ENCODE results near the gene NSDHL.

- TF ChIP-seq CTCF (conservative IDR thresholded peaks at IDR 0.05; ENCODE audit: low read length): no peak
- no peak for TF ChIP-seq EZH2phosphoT487 (IDR thresholded peaks at IDR 0.05; ENCODE audit: borderline replicate concordance, low read depth, low read length)
Measured at GRCh38 chrX:152912641-152913040, 81.8 kb downstream of the NSDHL start.
